HG03097 (cell line): ENCODE measurements around the gene PACRG.

Experiments
- ATAC-seq: cut with Tn5 transposase; IDR thresholded peaks from one replicate; pipeline ENCODE4 v1.9.1; 2021; ENCODE audit not compliant: unreplicated experiment, low FRiP score

Gene PACRG

DNA sequence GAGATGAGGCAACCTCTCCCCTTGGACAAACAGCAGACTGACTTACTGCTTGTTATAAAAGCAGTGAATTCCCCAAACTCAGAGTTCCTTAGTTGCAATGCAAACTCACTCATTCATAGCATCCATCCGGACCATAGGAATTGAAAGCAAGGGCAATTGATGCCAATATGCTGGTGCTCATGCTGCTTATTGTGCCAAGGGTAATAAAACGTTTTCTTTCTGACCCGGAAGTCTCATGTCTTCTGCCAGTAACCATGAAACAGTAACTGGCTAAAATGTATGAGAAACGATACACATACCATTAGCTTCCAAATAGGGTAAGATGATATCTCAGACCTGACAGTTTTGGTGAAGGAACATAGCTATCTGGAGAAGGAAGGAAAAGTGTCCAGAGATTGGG is 18.3 kb upstream of the PACRG start:
- ATAC-seq: no peak

DNA sequence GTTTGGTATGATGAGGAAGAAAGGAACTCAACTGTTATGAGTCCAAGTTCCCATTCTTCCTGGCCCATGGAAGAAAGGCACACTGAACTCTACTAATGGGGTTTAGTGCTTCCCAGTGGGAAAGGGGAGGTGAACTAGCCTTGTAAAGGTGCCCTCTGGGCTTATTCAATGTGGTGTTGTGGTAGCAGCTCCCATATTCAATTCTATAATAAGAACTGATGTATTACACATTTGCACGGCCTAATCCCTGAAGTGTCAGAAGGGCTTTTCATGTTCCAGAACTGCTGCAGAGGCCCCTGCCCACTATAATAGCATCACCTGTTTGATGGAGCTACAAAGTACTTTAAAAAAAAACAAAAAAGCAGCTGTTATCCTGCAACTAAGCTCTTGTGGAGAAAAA is 17.4 kb upstream of the PACRG start:
- no peak for ATAC-seq

DNA sequence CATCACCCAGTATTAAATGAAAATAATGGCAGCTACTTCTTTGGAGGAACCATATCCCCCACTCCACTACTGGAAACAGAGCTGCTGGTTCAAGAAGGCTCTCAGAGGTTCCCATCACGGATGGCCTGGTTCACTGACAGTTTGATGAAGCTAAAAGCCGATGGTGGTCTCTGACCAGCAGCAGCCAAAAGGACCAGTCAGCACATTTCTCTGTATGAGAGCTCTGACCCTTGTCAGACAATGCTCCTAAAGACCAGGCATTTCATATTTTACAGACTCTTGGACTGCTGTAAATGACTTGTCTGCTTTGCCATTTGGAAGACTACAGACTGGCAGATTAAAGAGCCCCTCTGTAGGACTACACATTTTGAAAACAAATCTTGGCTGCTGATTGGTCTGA is 16.8 kb upstream of the PACRG start:
- no peak for ATAC-seq

DNA sequence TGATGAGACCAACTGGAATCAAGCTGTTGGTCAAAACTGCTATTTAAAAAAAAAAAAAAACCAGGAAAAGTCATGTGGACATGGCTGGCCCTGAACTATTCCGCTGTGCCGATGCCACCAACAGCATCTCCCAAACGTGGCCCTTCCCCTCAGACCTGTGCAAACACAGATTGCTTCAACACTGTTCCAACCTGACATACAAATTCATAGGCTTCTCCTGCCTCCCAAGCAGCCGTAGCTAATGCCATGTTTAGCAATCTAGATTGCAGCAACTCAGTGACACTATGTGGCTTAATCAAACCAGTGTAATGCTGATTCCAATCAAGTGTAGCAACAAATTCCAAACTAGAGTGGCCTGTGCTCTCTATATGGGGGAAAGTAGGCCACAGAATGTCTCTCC is 16.4 kb upstream of the PACRG start:
- no peak for ATAC-seq

DNA sequence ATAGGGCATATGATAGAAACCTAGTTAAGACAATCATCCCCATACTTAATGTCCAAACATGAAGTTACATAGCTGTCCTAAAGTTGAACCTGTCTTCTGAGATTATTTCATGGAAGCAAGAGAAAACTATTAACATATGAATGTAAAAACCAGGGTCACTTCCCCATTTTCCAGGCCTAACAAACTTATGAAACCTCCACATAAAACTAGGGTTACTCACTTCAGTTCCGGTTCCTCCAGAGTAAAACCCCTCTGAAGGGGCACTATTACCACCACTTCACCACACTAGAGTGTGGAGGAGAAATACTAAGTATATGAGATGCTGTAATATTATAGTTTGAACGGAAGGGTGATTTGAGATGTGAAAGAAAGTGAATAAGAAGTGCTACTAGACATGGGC is 15.1 kb upstream of the PACRG start:
- ATAC-seq: no peak

DNA sequence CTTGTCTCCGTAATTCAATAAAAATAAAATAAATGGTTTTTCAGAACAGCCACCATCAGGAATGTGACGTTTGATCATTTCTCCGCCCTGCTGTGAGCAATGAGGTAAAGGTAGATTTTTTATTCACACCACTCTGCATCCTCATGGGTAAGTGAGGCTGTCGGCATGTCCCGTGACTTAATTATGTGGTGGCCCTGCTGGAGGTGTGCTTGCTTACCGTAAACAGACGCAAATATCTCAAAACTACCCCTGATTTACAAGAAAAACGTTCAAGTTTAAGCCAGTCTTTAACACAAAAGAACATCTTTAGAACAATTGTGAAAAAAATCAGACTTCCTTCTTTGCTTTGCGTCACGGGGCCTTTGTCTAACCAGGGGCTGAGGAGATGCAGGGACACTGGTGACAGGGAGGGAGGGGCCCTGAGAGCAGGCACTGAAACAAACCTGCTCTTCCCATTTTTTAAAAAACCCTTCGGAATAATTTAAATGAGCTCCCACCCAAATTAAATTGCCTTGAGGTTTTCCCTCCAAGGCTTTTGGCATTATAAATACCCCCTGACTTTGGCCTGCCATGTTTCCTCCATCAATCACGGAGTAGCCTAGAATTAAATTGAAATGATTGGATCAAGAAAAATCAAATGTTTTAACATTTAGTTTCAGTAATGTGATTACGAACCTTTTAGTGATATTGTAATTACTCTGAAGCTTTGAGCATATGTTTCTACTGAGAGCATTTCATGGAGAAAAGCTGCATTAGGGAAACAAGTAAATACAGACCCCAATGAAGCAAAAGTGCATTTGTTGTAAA is 13.6 kb upstream of the PACRG start:
- ATAC-seq: no peak

DNA sequence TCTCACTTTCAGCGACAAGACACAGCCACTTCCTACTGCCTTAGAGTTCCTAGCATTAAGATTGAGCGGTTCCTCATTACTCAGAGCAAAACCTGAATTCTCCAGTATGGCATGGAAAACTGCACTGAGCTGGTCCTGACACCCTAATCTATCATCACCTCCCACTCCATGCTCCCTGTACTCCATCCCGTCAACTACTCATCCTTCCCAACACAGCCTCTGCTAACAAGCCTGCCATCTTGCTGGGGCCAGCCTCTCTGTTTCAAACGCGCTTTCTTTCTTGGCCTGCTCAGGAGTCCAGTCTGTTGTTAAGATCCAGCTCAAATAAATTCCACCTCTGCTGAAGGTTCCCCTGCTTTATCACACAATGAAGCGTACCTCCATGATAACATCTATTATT is 12.2 kb upstream of the PACRG start:
- ATAC-seq: no peak

DNA sequence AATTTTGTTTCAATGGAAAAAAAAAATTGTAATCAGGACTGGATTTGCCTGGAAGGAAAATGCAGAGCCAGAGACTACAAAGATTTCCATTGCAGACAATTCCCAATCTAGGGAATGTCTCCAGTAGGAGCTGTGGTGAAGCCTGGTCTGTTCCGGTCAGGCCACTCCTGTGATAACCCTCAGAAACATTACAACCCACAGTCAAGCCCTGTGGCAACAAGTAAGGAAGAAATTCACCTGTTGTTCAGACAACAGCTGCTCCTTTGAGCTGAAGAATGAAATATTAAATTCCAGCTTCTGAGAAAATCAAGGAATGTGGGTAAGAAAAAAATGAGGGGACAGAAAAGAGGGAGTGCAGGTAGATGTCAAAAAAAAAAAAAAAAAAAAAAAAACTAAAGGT is 8.2 kb upstream of the PACRG start:
- no peak for ATAC-seq

DNA sequence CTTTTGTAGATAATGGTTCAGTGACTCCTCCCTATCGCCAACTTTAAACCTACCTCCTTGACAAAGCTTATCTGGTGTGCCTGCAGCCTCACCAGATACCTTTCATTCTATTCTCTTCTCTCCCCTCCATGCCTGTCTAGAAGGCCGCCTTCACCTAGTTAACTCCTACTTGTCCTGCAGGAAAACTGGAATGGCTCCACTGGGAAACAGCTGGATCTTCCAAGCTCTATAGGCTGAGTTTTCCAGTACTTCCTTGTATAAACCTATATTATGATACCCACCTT is 6.4 kb upstream of the PACRG start:
- no peak for ATAC-seq

DNA sequence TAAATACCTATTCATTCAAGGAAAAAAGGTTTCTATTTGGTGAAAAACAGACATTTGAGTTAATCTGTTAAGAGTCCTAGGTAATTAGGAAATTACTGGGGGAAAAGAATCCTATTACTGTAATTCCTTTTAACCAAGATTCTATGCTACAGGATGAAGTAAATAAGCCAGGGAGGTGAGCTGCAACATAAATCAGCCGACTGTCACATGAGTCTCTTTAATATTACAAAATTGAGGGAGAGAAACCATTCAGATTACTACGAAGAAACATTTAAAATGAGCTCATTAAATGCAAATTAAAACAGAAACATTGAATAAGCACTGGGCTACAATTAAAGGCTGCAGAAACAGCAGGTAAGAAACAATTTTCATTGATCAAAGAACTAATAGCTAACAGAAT is 5.5 kb upstream of the PACRG start:
- ATAC-seq: no peak

DNA sequence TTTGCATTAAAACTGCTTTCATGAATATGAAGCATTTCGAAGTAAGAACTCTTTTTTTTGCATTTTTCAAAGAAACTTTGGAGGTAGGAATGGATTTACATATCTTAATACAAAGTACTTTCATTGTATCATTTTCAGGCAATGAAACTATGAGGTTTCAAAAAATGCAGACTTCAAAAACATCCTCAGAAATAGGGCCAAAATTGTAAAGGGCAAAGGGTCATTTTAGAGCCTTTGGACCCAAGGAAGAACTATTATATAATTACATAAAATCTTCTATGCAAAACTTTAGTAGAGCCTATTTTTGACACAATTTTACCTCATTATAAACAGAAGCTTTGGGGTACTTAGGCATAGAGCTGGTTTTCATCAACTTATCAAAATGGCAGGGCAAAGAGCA is 5.1 kb upstream of the PACRG start:
- ATAC-seq: no peak

DNA sequence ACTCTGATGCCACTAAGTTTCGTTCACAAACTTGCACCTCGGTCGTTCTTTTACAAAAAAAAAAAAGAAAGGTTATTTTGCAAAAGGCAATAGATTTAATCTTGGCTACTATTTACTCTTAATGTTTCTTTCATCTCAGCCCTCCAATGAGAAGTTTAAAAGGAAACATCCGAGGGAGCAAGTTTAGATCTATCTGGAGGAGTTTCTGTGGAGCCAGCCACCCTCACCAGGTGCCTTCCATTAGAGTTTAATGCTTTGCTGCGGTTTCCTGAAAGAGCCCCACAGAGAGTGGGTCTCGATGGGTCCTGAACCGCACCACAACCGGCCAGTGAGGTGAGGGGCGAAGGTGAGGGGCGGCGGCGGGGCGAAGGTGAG is 840 bp upstream of the PACRG start:
- no peak for ATAC-seq

DNA sequence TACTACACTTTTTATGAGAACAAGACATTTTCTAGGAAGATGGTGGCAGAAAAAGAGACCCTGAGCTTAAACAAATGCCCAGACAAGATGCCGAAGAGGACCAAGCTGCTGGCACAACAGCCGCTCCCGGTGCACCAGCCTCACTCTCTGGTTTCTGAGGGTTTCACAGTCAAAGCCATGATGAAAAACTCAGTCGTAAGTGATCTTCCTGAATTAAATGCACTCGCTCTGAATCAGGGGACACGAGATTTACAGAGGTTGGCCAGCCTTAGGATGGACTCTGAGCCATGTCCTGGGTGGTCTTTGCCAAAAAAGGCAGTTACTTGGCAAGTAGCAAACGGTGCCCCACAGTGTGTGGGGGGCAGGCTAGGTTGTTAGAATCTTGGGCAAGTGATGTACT is 423 bp downstream of the PACRG start:
- ATAC-seq: no peak

DNA sequence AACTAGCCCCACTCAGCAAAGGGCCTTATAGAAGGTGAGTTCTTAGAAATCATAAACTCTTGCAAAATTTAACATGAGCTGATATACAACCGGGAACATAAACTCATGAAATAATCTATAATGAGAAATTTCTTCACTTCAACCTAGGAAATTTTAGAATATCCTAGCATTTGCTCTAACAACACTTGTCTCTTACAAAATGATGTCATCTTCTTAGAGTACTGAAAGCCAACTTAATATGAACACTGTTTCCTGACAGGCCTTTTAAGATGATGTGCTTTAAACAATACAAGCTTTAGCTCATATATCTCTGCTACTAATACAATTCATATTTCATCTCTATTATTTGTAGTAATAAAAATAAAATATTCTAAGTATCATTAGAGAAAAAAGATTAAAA is 932 bp downstream of the PACRG start:
- ATAC-seq: no peak

DNA sequence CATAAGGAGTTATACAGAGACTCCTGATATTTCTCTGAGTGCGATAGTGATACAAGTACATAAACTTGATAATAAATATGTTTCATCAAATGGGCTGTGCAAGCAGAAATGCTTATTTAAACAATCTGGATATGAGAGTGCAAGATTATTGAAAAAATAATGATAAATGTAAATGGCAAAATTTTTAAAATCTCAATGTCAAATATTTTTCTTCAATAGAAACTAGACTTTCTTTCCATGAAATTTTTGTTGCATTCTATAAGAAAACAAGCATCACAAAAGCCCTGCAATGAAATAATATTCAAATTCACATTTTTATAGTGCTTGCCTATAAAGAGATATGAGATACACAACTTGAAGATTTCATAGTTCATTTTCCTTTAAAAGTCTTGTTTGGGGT is 2.7 kb downstream of the PACRG start:
- no peak for ATAC-seq

DNA sequence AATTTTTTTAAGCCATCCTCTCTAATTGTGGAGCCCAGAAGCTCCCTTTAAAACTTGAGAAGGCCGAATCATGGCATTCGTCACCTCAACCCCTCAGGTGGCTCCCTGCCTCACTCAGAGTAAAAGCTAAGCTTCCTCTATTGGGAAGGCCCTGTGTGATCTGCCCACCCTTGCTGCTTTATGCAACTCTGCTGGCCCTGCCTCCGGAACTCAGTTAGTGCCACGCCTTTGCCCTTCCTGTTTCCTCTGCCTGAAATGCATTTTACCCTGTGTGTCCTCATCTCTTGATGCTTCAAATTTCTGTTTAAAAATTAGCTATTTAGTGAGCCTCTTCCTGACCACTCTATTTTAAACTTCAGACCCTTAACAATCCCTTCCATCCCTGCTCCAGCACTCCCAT is 5.7 kb downstream of the PACRG start:
- ATAC-seq: no peak

DNA sequence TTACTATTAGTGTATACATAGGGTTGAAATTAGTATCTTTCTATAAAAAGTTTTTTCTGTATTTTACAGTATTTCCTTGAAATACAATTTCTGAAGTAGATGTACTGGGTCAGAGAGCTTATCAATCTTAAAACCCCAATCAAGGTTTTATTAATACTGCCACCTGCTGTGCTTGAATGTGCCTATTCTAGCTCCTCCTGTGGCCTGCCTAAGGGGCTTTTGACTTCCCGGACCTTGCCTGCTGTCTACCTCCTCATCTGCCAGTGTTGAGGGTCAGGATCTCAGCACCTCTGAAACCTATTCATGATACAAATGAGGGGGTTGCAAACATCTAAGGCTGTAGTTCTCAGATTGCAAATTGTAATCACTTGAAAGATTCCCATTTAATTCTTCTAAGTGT is 9.2 kb downstream of the PACRG start:
- no peak for ATAC-seq

DNA sequence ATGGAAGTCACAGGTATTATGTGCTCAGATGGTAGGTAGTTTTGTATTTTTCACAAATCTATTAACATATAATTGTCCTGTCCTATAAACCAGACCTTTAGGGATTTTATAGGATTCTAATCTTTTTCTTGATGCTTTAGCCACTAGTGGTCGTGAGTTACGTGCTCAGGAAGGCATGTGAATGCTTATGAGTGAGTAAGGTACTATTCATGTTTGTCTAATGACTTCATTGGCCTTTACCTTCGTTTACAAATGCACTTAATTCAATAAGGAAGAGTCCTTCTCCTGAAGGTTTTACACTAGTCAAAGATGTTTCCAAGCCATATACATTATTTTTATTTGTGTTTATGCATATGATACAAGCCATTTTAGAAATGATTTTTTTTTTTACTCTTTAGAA is 23.0 kb downstream of the PACRG start:
- ATAC-seq: no peak

DNA sequence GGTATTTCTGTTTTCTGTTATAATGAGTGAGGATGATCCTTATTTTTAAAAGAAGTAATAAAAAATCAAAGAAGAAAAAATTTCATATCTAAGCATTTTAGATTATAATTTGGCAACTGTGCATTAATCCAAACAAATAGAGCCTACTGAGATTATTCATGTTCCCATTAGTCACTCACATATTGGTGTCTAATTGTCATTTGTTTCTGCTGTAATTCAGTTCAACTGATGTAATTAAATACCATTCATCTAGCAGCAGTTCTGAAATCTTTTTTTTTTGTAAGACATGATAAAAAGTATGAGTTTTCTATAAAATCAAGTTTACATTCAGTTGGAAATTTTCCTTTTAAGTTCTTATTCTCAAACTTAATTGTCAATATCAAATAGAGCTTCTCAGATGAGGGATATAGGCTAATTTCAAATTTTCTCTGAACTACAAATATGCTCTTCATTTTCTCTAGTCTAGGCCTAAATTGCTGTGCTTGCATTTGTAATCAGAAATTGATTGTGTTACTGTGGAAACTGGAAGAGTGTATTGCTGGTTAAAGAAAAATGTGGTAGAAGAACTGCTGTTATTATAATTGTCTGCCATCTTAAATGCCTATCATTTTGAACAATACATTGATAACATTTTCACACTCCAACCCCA is 23.6 kb downstream of the PACRG start:
- no peak for ATAC-seq

DNA sequence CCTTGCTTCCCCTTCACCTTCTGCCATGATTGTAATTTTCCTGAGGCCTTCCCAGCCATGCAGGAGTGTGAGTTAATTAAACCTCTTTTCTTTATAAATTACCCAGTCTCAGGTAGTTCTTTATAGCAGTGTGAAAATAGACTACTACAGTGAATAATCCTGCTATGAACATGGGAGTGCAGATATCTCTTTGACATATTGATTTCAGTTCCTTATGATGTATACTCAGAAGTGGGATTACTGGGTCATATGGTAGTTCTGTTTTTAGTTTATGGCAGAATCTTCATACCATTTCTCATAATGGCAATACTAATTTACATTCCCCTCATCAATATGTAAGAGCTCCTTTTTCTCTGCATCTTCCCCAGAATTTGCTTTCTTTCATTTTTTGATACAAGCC is 26.0 kb downstream of the PACRG start:
- no peak for ATAC-seq

DNA sequence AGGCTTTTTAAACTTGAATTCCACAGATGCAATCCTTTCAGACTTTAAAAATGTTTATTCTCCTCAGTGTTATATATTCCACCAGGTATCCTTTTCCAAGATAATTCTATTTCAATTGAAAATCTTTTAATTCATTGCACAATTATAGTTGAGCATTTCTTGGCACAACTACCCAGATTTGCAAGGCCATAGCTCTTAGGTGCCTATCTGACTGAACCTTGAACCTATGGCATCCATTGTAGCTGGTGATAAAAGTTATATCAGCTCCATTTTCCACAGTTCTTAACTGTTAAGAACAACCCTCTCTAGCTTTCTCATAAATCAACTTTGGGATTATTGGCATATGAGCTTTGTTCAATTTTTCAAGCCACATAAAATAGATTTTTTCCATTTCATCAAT is 42.4 kb downstream of the PACRG start:
- ATAC-seq: no peak

DNA sequence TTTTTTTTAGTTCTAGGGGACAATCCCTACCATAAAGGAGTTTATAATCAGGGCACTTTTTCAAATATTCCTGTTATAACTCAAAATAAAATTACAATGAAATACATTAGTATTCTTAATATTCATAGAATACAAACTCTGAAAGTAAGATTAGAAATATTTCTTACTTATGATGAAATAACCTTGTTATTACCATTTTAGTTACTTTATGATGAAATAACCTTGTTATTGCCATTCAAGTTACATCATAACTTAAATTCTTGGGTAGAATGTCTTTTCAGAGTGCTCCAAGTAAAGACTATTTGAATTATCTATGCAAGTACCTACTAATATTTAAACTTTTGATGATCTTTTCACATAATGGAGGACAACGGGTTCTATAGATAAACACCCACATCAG is 43.2 kb downstream of the PACRG start:
- ATAC-seq: no peak

DNA sequence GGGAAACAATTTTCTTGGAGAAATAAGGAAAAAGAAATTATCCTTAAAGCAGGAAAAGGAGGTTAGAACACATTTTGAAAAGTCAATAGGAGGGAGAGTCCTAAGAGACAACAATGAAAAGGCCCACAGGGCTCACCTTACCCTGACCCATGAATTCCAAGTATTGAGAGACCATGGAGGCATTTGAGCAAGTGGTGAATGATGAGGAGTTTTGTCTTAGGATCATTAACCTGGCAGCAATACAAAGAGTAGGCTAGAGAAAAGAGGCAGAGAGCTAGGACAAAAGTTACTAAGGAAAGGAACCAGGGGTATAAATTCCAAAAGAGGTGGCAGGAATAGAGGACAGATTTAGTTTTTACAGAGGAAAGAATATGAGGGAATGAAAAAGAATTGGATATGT is 44.7 kb downstream of the PACRG start:
- no peak for ATAC-seq
